ENCODE data around the gene ABAT.

GRCh38 chr16:8736123-8736668 lies 61.8 kb downstream of the ABAT start:
- TF ChIP-seq EZH2phosphoT487 (IDR thresholded peaks at IDR 0.05; ENCODE audit: low read length) (no peak), CTCF (IDR thresholded peaks at IDR 0.05; ENCODE audit: low read length) (no peak)
